GM19455 (cell line): ENCODE measurements around the gene DTNB.
"Not testable (repeated sequence)": the region's sequence is repeated elsewhere in the genome, so short reads cannot be mapped to it uniquely, and the experiment has no call there.

Source experiments
- ATAC-seq: cut with Tn5 transposase; IDR thresholded peaks from one replicate; pipeline ENCODE4 v1.9.1; 2021; ENCODE audit not compliant: unreplicated experiment

Gene DTNB

DNA sequence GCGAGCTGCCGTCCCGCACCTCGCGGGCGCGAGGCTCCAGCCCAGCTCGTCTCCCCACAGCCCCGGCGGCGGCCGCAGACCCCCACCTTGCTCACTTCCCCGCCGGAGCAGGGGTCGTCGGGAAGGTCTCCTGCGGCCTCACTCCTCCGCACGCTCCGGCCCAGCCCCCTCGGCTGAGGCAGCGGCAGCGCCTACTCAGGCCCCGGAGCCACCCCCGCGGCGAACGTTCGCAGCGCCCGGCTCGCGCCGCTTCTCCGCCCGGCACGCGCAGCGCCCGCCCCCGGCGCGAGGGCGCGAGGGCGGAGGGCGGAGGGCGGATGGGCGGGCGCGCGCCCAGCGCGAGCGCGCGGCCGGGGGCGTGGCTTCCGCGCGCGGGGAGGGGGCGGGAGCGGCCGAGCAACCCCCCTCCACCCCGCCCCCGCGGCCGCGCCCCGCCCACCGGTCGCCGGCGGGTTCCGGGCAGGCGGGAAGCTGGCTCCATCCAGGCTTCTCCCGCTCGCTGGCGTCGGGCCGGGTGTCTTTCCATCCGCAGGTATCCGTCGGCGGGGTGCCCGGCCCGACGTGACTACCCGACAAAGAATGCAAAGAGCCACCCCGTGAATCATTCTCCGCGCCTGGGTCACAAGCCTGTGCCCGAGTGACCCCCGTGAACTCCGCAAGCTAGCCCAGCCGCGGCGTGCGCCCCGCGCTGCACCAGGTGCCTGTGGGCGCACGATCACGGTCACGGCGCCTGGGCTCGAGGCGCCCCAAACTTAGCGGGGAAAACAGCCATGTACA is at the start of gene DTNB:
Gene DTNB (minus strand): TSS at position 278 of the 777 bp plus-strand sequence. CDS start 20,917 bp downstream, outside the sequence.
- peak; percentile 70 for ATAC-seq

DNA sequence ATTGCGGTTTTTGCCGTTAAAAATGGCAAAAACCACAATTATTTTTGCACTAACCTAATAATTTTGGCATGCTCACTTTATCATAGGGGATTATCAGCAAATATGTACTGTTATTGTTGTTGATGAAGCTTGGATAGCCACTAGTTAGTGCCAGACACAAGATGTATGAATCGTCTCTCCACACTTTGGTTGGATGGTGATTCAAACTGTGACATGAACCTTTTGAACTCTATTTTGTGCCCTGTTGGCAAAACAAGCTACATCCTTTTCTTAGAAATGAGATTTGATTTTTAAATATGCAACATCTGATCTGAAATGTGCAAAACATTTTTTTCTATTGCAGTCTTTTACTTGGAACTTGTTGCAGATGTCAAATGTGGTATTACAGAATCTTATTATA is 48.8 kb upstream of the DTNB start:
- no peak for ATAC-seq

DNA sequence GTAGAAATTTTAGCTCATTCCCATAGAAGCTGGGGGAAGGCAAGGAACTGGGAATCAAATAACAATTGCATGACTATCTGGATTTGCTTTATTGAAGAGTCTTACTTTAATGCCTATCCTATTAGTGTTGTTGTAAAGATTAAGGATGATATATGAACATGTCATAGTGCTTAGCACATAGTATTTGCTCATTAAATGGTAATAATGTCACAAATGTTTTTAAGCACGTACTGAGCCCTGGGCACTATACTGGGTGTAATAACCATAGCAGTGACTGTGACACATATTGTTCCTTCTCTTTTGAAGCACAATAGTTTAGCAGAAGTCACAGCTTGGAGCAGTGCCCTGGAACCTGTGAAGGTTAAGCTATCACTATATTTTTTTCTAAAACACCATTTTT is 47.2 kb upstream of the DTNB start:
- ATAC-seq = no peak

DNA sequence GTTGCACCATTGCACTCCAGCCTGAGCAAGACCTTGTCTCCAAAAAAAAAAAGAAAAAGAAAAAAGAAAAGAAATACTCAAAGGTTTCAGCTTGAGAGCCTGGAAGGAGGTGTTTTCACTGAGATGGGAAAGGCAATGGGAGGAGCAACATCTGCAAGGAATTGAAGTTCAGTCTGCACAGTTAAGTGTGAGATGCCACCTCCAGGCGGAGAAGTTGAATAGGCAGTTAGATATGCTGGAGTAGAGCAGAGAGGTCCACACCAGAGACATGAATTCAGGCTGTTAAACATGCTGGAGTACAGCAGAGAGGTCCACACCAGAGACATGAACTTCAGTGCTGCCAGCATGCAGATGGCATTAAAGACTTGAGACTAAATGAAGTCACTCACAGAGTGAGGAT is 41.4 kb upstream of the DTNB start:
- no peak for ATAC-seq

DNA sequence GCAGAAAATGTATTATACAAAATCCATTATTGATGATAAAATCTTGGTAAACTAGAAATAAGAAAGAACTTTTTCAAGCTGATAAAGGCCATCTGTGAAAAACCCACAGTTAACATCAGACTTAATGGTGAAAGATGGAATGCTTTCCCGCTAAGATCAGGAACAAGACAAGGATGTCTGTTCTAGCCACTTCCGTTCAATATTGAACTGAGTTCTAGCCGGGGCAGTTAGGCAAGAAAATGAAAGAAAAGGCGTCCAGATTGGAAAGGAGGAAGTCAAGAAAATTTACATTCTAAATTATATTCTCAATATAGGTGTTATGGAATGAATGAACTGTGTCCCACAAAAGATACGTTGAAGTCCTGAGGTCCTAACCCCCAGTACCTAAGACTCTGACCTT is 39.1 kb upstream of the DTNB start:
- ATAC-seq = no peak

DNA sequence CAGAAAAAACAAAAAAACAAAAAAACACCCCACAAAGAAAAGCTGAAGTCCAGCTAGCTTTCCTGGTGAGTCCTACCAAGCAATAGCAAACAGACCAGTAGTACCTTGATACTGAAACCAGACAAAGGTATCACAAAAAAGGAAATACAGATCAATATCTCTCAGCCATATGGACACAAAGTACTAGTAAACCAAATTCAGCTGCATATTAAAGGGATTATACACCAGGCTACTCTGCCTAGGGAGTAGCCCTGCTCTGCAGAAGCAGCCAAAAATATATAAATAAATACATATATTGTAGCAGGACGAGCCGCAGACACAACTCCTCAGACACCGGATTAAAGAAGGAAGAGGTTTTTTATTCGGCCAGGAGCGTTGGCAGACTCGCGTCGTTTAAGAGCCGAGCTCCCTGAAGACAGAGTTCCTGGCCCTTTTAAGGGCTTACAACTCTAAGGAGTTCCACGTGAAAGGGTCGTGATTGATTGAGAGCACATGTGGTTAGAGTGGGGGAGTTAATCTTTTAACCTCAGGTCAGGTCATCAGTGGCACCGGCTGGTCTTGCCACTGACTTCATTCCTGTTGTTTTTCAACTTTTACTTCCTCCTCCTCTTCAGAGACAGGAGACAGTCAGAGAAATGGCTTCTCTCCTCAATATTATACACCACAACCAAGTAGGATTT is 38.4 kb upstream of the DTNB start:
- ATAC-seq = no peak

DNA sequence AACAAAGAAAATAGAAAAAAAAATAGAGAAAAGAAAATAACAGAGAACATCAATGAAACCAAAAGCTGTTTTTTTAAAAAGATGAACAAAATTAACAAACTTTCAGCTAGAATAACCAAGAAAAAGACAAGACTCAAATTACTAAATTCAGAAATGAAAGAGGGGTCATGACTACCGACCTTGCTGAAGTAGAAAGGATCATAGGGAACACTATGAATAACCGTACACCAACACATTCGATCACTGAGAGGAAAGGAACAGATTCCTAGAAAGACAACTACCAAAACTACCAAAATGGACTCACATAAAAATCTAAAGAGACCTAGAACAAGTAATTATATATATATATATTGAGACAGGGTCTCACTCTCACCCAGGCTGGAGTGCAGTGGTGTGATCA is 37.4 kb upstream of the DTNB start:
- ATAC-seq = no peak

DNA sequence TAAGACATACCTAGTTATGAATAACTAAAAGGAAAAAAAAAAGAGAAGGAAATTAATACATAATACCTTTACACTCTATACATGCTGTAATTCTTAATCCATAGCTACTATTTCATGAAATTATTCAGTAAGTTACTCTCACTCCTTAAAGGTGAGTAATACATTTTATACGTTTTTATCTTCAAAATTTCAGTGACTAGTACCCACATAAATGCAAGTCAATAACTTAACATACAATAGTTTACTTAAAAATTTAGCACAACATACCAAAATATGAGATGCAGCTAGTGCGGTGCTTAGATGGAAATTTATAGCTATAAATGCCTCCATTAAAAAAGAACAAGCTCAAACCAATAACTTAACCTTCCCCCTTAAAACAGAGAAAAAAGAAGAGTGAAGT is 36.0 kb upstream of the DTNB start:
- no peak for ATAC-seq

DNA sequence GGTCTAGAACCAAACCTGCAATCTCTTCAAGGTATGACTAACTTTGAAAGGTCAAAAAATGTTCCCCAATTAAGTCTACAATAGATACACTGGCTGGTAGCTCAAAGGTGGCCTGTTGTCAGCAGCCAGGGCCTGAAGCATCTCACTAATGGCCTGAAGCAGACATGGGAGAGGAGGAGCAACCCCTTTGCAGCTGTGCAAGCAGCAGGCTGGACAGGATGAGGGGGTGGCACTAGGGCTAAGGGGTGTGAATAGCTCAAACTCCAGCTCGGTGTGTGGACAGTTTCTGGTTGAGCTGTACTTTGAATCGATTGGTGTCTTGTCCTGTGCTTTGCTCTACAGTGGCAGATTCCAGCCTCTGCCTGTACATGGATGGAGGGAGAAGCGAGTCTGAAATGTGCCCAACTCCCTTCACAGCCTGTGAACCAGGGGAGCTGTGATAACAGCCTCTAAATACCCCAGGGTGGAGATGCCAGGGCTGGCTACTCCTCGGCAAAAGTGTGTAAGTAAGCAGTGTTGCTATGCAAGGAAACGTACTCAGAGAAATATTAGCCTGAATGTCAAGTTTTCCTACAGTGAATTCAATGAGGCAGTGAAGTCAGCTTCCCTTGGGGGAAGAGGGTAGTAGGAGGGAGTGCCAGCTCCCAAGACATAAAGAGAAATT is 34.7 kb upstream of the DTNB start:
- no peak for ATAC-seq

DNA sequence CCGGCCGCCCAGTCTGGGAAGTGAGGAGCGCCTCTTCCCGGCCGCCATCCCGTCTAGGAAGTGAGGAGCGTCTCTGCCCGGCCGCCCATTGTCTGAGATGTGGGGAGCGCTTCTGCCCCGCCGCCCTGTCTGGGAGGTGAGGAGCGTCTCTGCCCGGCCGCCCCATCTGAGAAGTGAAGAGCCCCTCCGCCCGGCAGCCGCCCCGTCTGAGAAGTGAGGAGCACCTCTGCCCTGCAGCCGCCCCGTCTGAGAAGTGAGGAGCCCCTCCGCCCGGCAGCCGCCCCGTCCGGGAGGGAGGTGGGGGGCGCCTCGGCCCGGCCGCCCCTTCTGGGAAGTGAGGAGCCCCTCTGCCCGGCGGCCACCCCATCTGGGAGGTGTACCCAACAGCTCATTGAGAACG is 32.2 kb upstream of the DTNB start:
- not testable (repeated sequence) for ATAC-seq

DNA sequence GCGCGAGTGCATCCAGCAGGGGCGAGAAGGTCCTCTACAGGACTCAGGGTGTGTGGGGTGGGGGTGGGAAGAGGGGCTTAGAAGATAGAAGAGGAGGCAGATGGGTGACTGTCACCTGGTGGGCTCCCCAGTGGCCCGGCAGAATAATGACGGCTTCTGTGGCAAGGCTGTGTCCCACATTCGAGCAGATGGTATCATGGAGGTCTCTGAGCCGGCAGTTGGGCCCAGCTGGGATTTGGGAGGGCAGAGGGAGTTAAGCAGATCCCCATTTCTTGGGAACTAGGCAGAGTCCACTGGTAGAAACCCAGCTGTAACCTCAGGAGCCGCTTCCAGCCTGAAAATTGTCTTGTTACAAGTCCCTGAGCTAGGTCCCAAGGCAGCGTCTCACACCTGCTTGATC is 28.4 kb upstream of the DTNB start:
- no peak for ATAC-seq

DNA sequence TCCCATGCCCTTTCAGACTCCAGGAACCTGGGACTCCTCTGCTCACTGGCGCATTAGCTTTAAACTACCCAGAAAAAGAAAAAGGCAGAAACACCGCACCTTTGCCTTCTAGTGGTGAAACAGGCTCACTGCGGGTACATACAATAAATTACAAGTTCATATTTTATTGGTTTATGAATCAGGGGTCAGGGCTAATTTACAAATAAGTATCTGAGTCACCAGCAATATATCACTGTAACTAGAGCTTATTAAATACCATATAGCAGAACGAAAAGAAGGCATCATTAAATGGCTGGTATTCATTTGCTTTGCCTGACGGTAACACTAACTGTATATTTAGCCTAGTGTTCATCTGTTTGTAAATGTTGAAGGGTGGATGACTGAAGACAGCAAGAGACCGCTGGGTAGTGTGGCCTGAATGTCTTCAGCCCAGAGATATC is 26.9 kb upstream of the DTNB start:
- no peak for ATAC-seq

DNA sequence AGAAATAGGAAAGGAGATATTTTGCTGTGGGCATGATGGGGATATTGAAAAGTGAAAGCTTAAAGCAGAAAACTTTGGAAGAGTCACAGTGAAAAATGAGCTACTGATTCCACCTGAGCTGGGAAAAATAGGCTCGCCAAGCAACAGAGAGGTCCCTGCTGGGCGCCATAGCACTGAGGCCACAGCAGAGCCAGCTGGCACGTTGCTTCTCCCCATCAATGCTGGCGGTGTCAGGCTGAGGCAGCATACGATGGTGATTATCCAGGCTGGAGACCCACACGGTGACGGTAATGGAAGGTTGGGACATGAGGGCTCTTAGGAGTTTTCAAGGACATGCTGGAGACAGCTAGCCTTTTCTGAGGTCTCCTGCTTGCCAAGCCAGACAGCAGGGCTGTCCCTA is 25.8 kb upstream of the DTNB start:
- ATAC-seq = no peak

DNA sequence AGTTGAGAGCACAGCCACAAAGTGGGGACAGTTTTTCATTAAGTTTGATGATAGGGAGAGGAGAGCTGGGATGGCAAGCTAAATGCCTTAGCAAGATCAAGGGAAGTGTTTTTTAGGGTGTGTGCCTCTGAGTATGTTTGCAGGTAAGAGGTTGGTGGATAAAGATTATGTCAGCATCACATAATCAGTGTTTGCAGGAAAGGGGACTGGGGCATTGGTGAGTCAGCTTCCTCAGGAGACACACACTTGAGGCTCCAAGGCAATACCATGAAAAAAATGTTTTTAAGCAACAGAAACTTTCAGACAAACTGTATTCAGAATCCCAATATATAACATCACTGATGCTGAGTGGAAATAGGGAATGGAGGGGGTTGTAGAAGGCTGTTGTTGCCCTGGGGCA is 25.4 kb upstream of the DTNB start:
- no peak for ATAC-seq

DNA sequence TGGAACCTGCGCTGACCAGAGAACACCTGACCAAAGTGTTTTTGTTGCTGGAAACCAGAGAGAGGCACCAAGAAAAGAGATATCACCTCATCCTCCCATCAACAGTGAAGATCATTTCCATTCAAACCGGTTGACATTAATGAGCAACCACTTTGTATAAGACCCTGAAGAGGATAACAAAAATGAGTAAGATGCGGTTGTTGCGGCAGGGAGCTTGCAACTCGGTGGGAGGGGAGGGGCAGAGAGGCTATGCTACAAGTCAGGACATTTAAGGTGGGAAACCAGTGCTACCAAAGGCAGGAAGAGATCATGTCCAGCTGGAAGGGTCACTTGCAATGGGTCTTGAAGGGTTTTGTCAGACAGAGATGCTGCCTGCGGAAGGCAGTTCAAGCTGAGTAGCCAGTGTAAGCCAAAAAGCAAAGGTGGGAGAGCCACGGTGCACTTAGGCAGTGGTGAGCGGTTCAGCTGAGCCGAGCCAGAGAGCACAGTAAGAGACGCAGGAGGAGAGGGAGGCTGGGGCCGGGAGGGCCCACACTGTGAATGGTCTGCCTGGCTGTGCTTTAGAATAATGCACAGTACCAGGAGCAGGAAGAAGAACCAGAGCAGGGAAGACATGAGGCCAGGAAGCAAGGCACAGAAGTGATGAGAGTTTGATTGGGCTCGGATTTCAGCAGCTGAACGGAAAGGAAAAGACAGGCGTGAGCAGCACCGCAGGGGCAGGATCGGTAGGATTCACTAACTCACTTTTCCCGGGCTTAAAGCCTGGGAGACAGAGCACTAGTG is 24.4 kb upstream of the DTNB start:
- ATAC-seq = no peak

DNA sequence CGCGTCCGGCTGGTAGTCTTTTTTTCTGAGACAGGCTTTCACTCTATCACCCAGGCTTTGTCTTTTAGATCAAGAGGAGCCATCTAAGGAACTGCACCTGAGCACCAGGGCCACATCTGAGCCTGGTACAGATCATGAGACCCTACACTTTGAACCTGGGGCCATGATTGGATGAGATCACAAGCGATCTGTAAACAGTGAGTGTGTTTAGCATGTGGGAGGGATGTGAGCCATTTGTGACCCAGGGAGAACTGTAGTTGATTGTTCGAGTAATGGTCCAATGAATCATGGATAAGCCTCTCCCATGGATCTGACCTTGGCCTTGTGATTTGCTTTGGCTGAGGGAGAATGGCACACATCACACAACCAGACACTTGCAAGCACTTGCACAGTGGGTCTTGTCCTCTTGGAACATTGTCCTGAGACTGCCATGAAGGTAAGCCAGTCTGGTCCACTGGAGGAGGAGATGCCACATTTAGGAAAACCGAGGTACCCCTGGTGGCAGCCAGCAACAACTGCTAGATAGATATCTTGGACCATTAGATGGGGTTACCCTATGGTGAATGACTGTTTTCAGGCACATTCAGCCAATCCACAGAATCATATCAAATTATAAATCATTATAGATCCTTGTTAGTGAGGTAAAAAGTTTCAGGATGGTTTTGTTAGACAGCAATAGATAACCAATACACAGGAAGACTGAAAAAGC is 19.5 kb upstream of the DTNB start:
- no peak for ATAC-seq

DNA sequence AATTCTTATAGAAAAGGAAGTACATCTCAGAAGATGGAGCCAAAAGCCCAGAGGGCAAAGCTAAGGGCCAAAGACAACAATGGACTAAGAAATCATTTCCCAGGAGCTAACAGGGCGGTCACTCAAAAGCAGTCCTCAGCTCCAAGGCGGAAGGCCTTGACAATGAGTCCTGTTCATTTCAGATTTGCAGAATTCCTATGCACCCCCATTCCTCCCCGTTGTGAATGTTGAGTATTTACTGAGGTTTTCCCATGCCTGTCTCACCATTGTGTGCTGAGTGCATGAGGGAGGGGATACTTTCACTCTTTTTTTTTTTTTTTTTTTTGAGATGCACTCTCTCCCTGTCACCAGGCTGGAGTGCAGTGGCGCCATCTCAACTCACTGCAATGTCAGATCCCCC is 18.8 kb upstream of the DTNB start:
- no peak for ATAC-seq

DNA sequence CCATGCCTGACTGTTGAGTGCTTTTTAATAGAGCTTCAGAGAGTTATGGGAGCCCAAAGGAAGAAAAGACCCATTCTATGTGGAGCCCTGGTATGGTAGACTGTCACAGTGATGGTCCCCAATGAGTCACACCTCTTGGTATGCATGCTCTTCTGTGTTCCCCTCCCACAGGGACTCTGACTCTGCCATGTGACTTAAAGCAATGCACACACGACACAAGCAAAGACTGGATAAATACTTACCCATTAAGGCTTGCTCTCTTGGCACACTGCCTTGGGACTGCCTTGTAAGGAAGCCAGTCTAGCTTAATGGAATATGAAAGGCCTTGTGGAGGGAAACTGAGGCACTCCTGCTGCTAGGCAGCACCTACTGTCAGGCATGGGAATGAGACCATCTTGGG is 16.7 kb upstream of the DTNB start:
- no peak for ATAC-seq

DNA sequence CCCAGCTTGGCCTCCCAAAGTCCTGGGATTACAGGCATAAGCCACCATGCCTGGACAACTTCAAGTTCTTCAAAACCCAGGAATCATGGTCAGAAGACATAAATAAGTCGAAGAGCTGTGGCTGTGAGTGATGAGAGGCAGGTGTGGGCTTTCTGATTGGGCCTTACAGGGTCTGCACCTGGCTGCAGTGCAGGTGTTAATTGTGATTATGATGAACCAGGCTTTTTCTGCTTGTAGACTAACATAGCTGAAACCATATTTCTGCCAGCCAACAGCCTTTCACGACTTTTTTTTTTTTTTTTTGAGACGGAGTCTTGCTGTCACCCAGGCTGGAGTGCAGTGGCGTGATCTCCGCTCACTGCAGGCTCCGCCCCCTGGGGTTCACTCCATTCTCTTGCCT is 14.9 kb upstream of the DTNB start:
- no peak for ATAC-seq

DNA sequence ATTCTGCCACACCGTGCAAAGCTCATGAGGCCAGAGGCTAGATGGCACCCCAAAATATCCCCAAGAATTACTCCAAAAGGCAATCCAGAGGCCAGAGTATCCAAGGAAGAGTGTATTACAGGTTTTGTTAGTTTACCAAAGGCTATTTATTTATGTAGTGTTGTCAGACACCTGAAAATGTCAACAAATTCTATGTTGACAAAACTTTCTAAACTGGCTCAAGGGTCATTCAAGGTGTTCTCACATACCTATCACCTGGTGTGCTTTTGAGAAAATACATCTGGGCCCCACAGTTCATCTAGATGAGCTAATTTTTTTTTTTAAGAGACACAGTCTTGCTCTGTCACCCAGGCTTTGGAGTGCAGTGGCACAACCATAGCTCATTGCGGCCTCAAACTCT is 12.4 kb upstream of the DTNB start:
- ATAC-seq = no peak
